22Rv1 (cell line): ENCODE data around the gene SCMH1.

Source experiments
- CTCF ChIP-seq: fragments of 450-650 bp; IDR thresholded peaks from 2 replicates; pipeline ENCODE4 v1.5.1; 2017; ENCODE audit warnings: mild to moderate bottlenecking
- ZFX ChIP-seq: fragments of 450-650 bp; IDR thresholded peaks from 2 replicates; pipeline ENCODE4 v1.6.1; 2017; ENCODE audit warnings: antibody characterized with exemption, borderline replicate concordance

- TF ChIP-seq CTCF (no peak), ZFX (no peak)
Measured at GRCh38 chr1:41281334-41281733, 39.2 kb upstream of the SCMH1 start.
